NCI-H2196 treated with DMSO at 0.1 percent for 48 hours (cell line): ENCODE data around the gene PRRT1B.

Experiments used
- DNase-seq: peaks from one replicate; lab custom pipeline; 2025; ENCODE audit not compliant: unreplicated experiment; lab: John Stamatoyannopoulos, UW

The PRRT1B gene

DNA sequence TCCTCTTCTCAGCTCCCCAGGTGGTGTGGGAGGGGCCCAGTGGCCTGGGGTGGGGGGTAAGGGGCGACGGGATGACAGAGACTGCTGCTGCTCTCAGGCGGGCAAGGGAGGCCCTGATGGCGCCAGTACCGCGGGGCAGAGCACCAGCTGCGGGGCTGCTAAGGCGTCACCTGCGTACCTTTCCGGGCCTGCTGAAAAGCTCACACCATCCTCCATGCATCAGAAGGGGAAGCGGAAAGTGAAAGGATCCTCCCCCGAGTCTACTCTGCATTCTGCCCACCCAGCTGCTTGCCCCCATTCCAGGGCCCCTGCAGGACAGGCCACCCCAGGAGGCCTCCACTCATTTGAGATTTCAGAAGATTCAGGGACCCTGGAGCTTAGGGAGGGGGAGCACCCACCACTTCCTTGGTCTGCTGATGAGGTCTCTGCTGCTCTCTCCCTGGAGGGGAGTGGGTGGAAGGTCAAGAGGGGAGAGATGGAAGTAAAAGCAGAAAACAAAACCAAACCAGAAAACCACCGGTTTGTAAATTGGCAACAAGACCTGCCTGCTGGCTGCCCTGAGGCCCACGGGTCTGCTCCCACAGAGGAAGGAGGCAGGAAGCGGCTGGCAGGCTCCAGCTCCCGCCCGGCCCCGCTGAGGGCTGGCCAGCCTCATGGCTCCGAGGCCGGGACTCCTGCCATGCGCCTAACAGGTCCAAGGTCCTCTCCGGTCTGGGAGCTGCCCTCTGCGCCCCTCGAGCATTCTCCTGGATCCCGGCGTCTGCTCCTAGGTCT, 33.6 kb downstream of the PRRT1B start:
- no peak for DNase-seq

DNA sequence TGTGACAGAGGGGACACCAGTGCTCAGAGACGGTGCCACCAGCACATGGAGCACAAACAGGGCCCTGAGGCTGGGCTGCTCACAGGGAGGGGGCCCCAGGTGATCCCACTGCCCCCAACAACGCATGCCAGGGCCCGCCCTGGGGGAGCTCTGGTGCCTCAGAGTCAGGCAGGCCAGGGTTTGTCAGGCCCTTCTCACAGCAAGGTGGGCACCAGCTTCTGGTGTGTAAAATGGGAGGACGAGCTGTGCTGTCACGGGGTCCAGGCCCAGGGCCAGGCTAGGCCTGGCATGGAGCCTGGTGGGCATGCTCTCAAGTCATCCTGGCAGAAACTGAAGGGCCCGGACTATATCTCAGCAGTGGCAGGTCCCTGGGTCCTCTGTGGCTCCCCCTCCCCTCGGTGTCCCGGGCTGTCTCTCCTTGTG, 34.5 kb downstream of the PRRT1B start:
- no peak for DNase-seq

GRCh38 chr9:131580358-131580757, 35.0 kb downstream of the PRRT1B start:
- no peak for DNase-seq

DNA sequence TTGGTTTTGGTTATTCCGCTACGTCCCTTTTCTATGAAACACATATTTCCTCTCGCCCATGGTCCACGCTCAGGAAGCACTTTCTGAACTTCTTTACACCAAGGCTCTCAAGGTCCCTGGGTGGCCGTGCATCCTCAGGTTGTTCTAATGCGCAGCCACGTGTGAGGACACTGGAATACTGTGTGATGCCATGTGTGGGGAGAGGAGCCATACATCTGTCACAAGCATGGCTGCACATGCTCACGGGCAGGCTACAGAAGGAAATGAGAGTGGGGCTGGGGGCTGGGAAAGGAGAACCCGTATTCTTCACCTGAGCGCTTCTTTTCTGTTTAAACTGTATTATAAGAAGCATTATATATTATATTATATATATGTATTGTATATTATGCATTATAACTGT, 36.7 kb downstream of the PRRT1B start:
- no peak for DNase-seq

- DNase-seq = no peak
Observed at GRCh38 chr9:131582466-131583336, 37.4 kb downstream of the PRRT1B start.

DNA sequence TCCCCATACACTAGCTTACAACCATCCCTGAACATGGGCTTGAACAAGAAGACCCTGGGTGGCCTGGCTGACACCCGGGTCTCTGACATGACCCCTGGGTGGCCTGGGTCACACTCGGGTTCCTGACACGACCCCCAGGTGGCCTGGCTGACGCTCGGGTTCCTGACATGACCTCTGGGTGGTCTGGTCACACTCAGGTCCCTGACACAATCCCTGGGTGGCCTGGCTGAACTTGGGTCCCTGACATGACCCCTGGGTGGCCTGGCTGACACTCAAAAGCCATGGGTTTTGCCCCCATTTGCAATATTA, 38.0 kb downstream of the PRRT1B start:
- DNase-seq = no peak

- no peak for DNase-seq
Observed at GRCh38 chr9:131583836-131584555, 38.7 kb downstream of the PRRT1B start.

DNA sequence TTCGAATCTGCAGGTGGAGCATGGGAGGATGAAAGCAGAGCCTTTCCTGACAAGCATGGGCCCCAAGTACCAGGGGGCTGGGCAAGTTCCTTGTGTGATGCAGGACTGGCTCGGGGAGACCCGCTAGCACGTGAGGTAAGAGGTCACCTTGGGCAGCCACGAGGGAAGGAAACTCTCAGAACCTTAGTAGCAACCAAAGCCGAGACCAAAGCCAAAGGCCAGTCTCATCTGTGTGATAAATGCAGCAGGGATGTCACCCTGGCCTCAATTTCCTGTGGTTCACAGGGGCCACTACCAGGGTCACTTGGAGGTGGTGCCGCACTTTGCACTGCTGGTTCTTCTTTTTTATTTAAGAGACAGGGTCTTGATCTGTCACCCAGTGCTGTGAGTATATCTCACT, 39.5 kb downstream of the PRRT1B start:
- DNase-seq = no peak

- DNase-seq = no peak
Observed at GRCh38 chr9:131585375-131585774, 40.1 kb downstream of the PRRT1B start.

DNA sequence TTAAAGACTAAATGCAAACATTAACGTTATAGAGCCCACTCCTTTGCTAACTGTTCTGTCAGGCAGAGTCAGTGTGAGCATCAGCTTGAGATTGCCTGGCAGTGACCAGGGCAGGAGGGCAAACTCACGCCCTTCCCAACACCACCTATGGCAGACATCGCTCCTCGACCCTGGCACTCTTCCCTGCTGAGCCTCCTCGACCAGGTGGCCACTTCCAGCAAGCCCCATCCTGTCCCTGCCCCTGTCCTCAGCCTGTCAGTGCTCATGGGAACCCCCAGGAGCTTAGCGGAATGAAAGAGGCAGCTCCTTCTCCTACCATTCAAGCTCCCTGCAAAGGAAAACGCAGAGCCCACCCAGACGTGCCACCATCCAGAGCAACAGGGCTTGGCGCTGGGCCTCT, 42.0 kb downstream of the PRRT1B start:
- DNase-seq = no peak

GRCh38 chr9:131587906-131588305, 42.6 kb downstream of the PRRT1B start:
- no peak for DNase-seq

GRCh38 chr9:131588396-131588795, 43.1 kb downstream of the PRRT1B start:
- no peak for DNase-seq

GRCh38 chr9:131589124-131589711, 43.9 kb downstream of the PRRT1B start:
- DNase-seq = no peak

DNA sequence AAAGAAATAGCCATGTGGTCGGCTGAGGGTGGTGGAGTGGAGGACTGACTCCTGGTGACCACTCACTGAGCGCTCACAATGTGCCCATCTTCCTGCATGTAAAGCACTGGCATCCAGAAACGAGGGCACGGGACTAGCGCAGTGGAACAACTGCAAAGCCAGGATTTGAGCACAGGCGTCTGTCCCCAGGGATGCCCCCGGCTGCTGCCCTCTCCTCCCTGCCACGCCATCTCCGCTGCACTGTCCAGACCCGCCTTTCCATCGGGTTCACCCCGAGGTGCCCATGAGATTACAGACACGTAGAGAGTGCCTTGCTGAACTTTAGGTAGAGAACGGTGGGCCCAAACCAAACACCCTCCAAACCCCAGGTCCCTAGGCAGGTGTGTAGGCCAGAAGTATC, 44.7 kb downstream of the PRRT1B start:
- no peak for DNase-seq

DNA sequence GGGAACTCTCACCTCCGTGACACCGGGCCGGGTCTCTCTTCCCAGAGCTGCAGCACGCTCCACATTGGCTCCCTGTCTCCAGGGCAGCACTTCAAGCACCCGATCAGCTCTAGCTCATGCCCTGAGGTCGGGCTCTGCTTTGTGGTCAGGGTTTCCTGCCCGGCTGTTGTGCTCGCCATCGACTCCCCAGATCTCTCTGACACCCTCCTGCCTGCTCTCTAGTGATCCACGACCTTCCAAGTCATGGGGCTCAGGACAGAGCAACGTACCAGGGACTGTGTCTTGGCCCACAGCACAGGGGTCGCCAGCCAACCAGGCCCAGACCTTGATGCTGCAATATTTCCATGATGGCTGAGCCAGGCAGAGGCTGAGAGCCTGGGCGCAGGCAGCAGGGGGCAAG, 45.1 kb downstream of the PRRT1B start:
- DNase-seq = no peak

GRCh38 chr9:131590907-131591844, 45.9 kb downstream of the PRRT1B start:
- DNase-seq = peak; percentile 70

DNA sequence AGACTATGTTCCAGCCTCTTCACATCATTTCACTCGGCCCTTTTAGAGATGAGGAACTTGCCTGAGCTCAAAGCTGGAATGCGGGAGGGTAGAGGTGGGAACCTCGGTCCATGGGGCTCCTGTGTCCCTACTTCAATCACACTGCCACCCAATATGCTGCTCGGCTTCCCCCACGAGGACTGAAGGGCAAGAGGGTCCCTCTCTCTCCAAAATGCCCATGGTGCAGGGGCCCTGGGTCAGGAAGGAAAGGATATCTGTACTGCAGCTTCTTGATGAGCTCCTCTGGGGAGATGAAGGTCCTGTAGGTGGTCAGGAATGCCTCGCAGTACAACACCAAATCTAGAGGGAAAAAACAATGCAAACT, 46.5 kb downstream of the PRRT1B start:
- DNase-seq = no peak

DNA sequence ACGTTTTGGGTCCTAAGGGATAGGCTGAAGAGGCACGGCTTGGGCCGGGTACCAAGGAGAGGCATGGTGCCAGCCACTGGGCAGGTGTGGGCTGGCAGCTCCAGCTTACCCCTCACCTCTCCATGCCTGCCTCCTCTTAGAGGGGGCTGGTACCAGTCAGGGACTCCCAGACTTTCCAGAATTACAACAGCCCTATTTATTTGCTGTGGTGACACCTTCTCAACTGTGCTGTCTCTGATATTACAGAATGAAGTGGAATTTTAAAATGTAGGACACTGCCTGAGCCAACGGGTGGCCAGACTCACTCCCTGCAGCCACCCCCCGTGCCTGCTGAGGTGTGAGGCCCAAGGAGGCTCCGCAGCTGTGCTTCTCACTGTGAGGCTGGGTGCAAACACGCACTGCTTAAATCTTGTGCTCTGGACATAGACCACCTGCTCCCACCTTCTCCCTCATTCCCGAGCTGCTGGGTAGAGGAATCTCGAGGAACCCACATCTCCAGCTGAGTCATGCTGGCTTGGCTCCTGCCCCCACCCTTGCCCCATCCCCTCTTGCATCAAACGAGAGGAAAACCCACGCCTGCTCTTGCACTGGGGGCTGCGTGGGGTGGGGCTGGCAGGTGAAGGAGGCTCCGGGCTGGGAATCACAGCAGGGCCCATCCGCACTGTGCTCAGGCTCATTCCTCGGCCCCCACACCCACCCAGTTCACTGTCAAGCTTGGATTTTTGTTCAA, 47.9 kb downstream of the PRRT1B start:
- no peak for DNase-seq

DNA sequence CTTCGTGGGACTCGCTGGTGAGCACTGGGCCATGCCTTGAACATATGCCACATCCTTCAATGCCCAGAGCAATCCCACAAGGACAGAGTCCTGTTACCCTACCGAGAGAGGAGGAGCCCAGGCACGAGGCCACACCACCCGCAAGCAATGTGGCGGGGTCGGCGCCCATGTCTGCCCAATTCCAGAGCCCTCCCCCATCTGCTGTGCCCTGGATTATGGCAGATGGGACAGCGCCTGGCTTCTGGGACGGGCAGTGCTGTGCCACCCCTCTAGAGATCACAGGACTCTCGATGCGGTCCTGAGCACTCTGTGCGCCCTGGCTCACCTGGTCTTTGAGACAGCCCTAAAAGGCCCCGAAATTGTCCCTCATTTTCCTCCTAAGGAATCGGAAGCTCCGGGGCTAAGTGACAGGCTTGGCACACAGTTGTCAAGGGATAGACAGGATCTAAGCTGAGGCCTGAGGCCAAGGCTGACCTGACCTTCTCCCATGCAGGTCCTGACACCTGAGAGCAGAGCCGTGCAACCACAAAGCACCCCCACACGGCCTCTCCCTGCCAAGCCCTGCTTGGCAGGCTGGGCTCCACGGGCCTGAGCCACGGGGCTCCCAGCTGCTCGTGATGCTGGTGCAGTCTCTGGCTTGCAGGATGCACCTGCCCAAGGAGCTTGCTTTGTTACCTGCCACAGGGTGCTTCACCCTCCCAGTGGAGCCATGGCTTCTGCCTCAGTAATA, 48.8 kb downstream of the PRRT1B start:
- DNase-seq = peak; percentile 44
